ENCODE results near the gene PDXDC1.
"Not testable (repeated sequence)": the region's sequence is repeated elsewhere in the genome, so short reads cannot be mapped to it uniquely, and the experiment has no call there.

PDXDC1 gene

DNA sequence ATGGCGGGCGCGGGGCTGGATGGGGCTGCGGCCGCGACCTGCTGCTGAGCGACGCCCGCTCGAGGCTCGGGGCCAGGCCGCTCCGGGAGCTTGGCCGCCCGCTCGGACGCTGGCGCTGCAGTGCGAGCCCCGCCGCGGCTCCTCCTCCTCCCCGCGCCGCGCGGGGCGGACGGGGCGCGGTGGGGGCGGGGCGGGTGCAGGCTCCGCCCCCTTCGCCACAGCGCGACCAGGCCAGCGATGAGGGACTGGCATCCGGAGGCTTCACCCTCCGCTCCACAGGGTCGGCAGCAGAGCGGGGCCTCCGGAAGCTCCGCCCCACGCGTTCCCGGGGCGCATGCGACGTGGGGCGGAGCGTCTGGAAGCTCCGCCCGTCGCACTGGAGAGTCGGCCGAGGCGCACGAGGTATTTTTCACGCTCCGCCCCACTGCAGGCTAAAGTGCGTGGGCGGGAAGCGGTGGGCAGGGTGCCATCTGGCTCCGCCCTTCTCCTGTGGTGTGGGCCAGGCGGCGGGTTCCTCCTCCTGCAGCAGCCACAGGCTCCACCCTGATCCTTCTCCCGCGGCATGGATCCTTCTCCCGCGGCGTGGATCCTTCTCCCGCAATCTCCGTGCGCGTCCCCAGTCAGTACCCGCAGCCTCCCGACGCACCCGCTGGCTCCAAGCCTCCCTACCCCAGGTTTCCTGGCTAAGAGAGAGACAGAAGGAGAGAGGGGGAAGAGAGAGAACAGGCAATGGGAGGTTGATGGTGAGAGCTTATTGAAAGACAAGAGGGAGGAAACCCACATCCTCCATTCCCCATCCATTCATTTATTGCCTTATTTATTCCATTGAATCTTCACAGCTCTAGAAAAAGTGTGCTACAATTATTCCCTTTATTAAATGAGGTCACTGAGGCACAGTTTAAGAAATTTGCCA lies 180.1 kb downstream of the PDXDC1 start:
- peak; percentile 77 for DNase-seq (ENCODE audit: low read depth)

- not testable (repeated sequence) for DNase-seq (ENCODE audit: low read depth)
Observed at GRCh38 chr16:15157644-15158043, 182.8 kb downstream of the PDXDC1 start.

DNA sequence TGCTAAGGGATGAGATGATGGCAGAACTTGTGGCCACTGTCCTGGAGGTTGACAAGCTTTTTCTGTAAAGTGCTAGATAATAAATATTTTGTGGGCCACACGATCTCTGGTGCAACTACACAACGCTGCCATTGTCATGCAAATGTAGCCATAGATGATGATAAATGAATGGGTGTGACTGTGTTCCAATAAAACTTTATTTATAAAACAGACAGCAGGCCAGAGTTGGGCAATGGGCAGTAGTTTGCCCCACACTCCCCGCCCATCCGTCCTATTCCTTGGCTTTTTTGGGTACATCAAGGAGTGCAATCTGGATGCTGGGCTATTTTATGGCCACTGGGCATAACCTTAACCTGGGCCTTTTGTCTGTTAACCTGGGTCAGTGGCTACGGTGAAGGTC lies 184.8 kb downstream of the PDXDC1 start:
- not testable (repeated sequence) for DNase-seq (ENCODE audit: low read depth)

DNA sequence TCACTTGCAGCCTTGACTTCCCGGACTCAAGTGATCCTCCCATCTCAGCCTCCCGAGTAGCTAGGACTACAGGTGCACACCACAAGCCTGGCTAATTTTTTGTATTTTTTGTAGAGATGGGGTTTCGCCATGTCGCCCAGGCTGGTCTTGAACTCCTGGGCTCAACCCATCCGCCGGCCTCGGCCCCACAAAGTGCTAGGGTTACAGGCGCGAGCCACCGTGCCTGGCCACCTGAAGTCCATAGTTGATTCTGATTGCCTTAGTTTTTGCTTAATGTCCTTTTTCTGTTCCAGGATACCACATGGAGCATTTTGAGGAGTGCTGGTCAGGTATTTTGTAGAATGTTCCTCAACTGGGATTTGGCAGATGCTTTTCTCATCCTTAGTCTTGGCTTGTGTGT lies 185.7 kb downstream of the PDXDC1 start:
- not testable (repeated sequence) for DNase-seq (ENCODE audit: low read depth)

- not testable (repeated sequence) for DNase-seq (ENCODE audit: low read depth)
Observed at GRCh38 chr16:15163055-15163454, 188.2 kb downstream of the PDXDC1 start.

DNA sequence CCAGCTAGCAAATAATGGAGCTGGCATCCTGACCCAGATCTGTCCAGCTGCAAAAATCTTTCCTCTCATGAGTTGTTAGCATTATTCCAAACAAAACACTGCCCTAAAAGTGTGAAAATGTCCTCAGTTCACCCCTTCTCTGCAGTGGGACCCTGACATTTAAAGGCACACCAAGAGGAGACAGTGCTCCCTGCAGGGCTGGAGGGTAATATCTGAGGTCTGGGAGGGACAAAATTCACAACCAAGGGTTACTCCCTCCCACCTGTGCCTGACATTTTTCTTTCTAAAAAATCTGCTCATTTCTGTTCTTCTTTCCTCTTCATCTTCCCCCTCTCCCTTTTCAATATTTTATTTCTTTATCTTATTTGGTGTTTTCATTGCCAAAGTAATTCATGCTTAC lies 191.4 kb downstream of the PDXDC1 start:
- DNase-seq (ENCODE audit: low read depth): not testable (repeated sequence)

- DNase-seq (ENCODE audit: low read depth): not testable (repeated sequence)
Observed at GRCh38 chr16:15168303-15168702, 193.5 kb downstream of the PDXDC1 start.

DNA sequence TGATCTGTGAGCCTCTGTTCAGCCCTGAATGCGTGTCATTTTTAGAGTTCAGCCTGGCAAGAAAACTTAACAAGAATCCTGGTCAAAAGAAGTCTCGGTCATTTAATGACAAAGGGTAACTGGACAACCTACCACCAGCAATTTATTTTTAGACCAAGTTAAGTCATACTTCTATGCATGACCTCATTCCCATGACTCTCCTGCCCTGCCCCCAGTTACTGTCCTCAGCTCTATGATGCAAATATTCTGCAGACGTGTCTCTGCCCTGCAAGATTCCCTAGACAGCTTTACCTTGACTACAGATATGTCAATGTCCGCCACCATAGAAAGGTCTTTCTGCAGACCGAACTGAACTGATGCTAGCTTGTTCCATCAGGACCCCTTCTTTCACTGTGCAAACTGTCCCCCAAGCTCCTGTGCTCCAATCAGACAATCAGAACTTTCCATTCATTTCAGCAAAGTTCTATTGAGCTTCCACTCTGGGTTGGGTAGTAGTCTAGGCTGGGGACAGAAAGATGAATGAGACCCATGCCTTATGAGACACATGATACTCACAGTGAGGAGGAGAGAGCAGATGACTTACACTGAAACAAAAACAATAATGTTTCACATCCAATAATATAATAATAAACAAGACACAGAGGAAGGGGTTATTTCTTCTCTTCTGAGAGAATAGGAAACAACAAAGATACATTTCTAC lies 194.3 kb downstream of the PDXDC1 start:
- DNase-seq (ENCODE audit: low read depth): not testable (repeated sequence)

DNA sequence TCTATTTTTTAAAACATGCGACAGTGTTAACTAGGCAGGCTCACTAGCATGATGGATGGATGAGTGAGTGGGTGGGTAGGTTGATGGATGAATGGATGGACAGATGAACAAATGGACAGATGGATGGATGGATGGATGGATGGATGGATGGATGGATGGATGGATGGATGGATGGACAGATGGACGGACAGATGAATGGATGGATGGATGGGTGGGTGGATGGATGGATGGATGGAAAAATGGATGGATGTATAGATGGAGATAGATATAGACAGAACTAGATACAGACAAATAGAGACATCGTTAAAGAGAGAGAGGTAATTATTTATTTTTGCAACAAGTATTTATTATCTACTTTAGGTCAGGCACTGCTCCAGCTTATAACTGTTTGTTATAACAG lies 205.1 kb downstream of the PDXDC1 start:
- not testable (repeated sequence) for DNase-seq (ENCODE audit: low read depth)

DNA sequence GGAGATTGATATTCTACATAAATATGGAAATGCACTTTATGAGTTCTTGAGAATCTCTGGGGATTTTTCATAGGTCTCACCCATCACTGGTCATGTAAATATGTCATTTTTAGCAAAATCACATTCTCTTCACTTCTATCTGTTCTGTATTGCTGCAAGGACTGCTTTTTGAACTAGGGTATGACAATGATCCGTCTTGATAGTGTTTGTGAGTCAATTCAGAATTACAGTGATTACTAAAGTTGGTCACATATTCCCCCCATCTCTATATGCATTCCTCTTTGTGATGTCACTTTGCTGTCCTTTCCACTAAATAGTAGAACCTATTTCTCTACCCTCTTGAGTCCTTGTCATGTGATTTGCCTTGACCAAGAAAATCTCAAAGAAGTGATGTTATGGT lies 206.1 kb downstream of the PDXDC1 start:
- not testable (repeated sequence) for DNase-seq (ENCODE audit: low read depth)

DNA sequence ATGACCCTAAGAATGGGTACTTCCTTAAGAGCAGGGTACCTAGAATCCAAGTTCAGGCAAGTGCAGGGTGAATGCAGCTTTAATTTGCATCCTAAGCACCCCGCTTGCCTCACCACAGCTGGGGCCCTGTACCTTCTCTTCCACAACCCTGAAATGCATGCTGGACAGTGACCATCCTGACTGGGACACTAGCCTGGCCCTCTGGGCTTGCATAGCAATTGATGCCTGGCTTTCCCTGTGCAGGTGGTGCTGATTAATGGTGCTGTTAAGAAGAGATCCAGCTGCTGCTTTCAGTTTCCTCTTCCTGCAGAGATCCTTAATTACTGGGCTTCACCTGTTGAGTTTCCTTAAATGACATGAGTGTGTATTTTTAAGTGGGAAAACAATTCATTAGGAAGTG lies 209.2 kb downstream of the PDXDC1 start:
- not testable (repeated sequence) for DNase-seq (ENCODE audit: low read depth)
